IMR-90 (cell line): ENCODE data around the gene SATB2. TPM values are rescaled to one million over a fixed set of nuclear protein-coding genes. Genes with fewer than 3 reads are reported as not detected.

Source experiments
- ATAC-seq: fragments of 200-7000 bp; cut with Tn5 transposase; 2 replicates; pipeline ENCODE4 v1.9.1; 2020; ENCODE audit warnings: low read depth, mild to moderate bottlenecking, moderate library complexity
- BruUV-seq: library from RNA; stranded (reverse); fragments of 400-500 nt; replicated peaks from 2 replicates; lab custom pipeline; 2021; lab: Mats Ljungman, UMichigan
- CTCF ChIA-PET: fragments of 300-600 bp; formaldehyde crosslinking; extraction: SDS; loops from one replicate; lab custom pipeline; 2021; ENCODE audit warnings: antibody characterized with exemption; lab: Yijun Ruan, JAX
- POLR2A ChIA-PET: fragments of 300-600 bp; sonication (Branson Sonifier 250); formaldehyde crosslinking; loops from one replicate; lab custom pipeline; 2022; ENCODE audit warnings: antibody characterized with exemption; ENCODE audit not compliant: unreplicated experiment; lab: Charles Lee
- DNase-seq: peaks from one replicate; pipeline ENCODE4 v3.0.0; 2013
- H2AFZ ChIP-seq: replicated peaks from 2 replicates; pipeline ENCODE3; 2013; ENCODE audit warnings: low read length, mild to moderate bottlenecking; ENCODE audit not compliant: poor library complexity
- H2AK5ac ChIP-seq: 2 replicates; pipeline ENCODE4 v1.6.1; 2013; ENCODE audit warnings: low read depth, low read length, inconsistent platforms
- H2AK9ac ChIP-seq: replicated peaks from 2 replicates; pipeline ENCODE3; 2013; ENCODE audit warnings: mild to moderate bottlenecking, low read depth, low read length, moderate library complexity; ENCODE audit not compliant: poor library complexity
- H2BK120ac ChIP-seq: 2 replicates; pipeline ENCODE4 v1.6.1; 2013; ENCODE audit warnings: low read depth, low read length, inconsistent platforms
- H2BK15ac ChIP-seq: 3 replicates; pipeline ENCODE4 v1.6.1; 2013; ENCODE audit warnings: low read depth, low read length, inconsistent platforms
- H2BK20ac ChIP-seq: 2 replicates; pipeline ENCODE4 v1.6.1; 2013; ENCODE audit warnings: low read depth, mild to moderate bottlenecking, inconsistent platforms, low read length, moderate library complexity
- H2BK5ac ChIP-seq: 2 replicates; pipeline ENCODE4 v1.6.1; 2013; ENCODE audit warnings: mild to moderate bottlenecking, low read depth, low read length, inconsistent platforms; ENCODE audit not compliant: poor library complexity, severe bottlenecking
- H3K14ac ChIP-seq: replicated peaks from 2 replicates; pipeline ENCODE4 v1.6.1; 2013; ENCODE audit warnings: low read depth, low read length, inconsistent platforms
- H3K18ac ChIP-seq: 2 replicates; pipeline ENCODE4 v1.6.1; 2013; ENCODE audit warnings: low read depth, low read length, control low read depth
- H3K23ac ChIP-seq: 2 replicates; pipeline ENCODE4 v1.6.1; 2013; ENCODE audit warnings: low read depth, low read length, inconsistent platforms
- H3K27ac ChIP-seq: 2 replicates; pipeline ENCODE4 v1.5.1; 2013; ENCODE audit warnings: mild to moderate bottlenecking, control low read depth, low read length; ENCODE audit not compliant: insufficient read depth
- H3K27me3 ChIP-seq: 2 replicates; pipeline ENCODE4 v1.6.1; 2013; ENCODE audit warnings: low read length; ENCODE audit not compliant: control insufficient read depth, insufficient read depth
- H3K36me3 ChIP-seq: 2 replicates; pipeline ENCODE4 v1.6.1; 2013; ENCODE audit warnings: low read length, mixed read lengths; ENCODE audit not compliant: control insufficient read depth, insufficient read depth
- H3K4ac ChIP-seq: 2 replicates; pipeline ENCODE4 v1.6.1; 2013; ENCODE audit warnings: low read depth, low read length, inconsistent platforms
- H3K4me1 ChIP-seq: 2 replicates; pipeline ENCODE4 v1.6.1; 2013; ENCODE audit warnings: low read length, mixed read lengths; ENCODE audit not compliant: control insufficient read depth, insufficient read depth
- H3K4me2 ChIP-seq: 2 replicates; pipeline ENCODE4 v1.6.1; 2013; ENCODE audit warnings: low read depth, mild to moderate bottlenecking, control low read depth, low read length, moderate library complexity
- H3K4me3 ChIP-seq: 2 replicates; pipeline ENCODE4 v1.5.1; 2013; ENCODE audit warnings: low read depth, mild to moderate bottlenecking, control low read depth, low read length, moderate library complexity; ENCODE audit not compliant: insufficient read depth
- H3K56ac ChIP-seq: 2 replicates; pipeline ENCODE4 v1.6.1; 2013; ENCODE audit warnings: low read length, inconsistent platforms; ENCODE audit not compliant: insufficient read depth; ENCODE audit errors: extremely low read depth
- H3K79me1 ChIP-seq, 2 experiments: 2 replicates each; pipeline ENCODE4 v1.6.1; 2013; ENCODE audit warnings: low read length in 2 of 2, inconsistent platforms in 1 of 2, low read depth in 1 of 2
- H3K9ac ChIP-seq: 2 replicates; pipeline ENCODE4 v1.6.1; 2013; ENCODE audit warnings: low read depth, low read length, control low read depth
- H3K9me1 ChIP-seq: 2 replicates; pipeline ENCODE4 v1.6.1; 2013; ENCODE audit warnings: low read length, inconsistent platforms; ENCODE audit not compliant: insufficient read depth
- H3K9me3 ChIP-seq: 2 replicates; pipeline ENCODE4 v1.6.1; 2013; ENCODE audit warnings: low read length; ENCODE audit not compliant: control insufficient read depth, insufficient read depth
- H4K20me1 ChIP-seq: 2 replicates; pipeline ENCODE4 v1.6.1; 2013; ENCODE audit warnings: low read length, inconsistent platforms; ENCODE audit not compliant: insufficient read depth
- H4K5ac ChIP-seq: 2 replicates; pipeline ENCODE4 v1.6.1; 2013; ENCODE audit warnings: mild to moderate bottlenecking, low read depth, low read length, control low read depth
- H4K8ac ChIP-seq, 2 experiments: 2 replicates each; pipeline ENCODE4 v1.6.1; 2013; ENCODE audit warnings: low read depth in 2 of 2, low read length in 2 of 2, control low read depth in 1 of 2, inconsistent platforms in 1 of 2
- H4K91ac ChIP-seq: 2 replicates; pipeline ENCODE4 v1.6.1; 2013; ENCODE audit warnings: low read depth, low read length, inconsistent platforms; ENCODE audit not compliant: insufficient read depth
- BHLHE40 ChIP-seq: fragments of 150-350 bp; IDR thresholded peaks from 2 replicates; pipeline ENCODE4 v1.6.1; 2016; ENCODE audit warnings: mild to moderate bottlenecking, low read depth, low read length
- CEBPB ChIP-seq: IDR thresholded peaks from 2 replicates; pipeline ENCODE4 v1.6.1; 2012; ENCODE audit warnings: low read depth, low read length, improper control_type of control experiment
- CHD1 ChIP-seq: IDR thresholded peaks from 2 replicates; pipeline ENCODE4 v1.6.1; 2012; ENCODE audit warnings: low read depth, low read length, improper control_type of control experiment
- CTCF ChIP-seq: conservative IDR thresholded peaks from 2 replicates; pipeline ENCODE4 v1.5.1; 2012; ENCODE audit warnings: mild to moderate bottlenecking, low read depth, low read length, improper control_type of control experiment
- ELK1 ChIP-seq: fragments of 150-350 bp; IDR thresholded peaks from 2 replicates; pipeline ENCODE4 v1.6.1; 2016; ENCODE audit warnings: low read depth, mild to moderate bottlenecking, low read length, moderate library complexity, borderline replicate concordance
- MAZ ChIP-seq: IDR thresholded peaks from 2 replicates; pipeline ENCODE4 v1.6.1; 2012; ENCODE audit warnings: low read depth, mild to moderate bottlenecking, low read length, improper control_type of control experiment, moderate library complexity, borderline replicate concordance
- MXI1 ChIP-seq: IDR thresholded peaks from 2 replicates; pipeline ENCODE4 v1.6.1; 2012; ENCODE audit warnings: low read depth, mild to moderate bottlenecking, low read length, moderate library complexity, borderline replicate concordance
- NFE2L2 ChIP-seq: fragments of 150-350 bp; IDR thresholded peaks from 2 replicates; pipeline ENCODE4 v1.6.1; 2016; ENCODE audit warnings: low read depth, mild to moderate bottlenecking, low read length
- POLR2A ChIP-seq: IDR thresholded peaks from 2 replicates; pipeline ENCODE4 v1.6.1; 2012; ENCODE audit warnings: mild to moderate bottlenecking, low read depth, low read length
- RAD21 ChIP-seq: IDR thresholded peaks from 2 replicates; pipeline ENCODE4 v1.6.1; 2012; ENCODE audit warnings: low read length, improper control_type of control experiment
- RCOR1 ChIP-seq: IDR thresholded peaks from 2 replicates; pipeline ENCODE4 v1.6.1; 2012; ENCODE audit warnings: mild to moderate bottlenecking, low read length, improper control_type of control experiment; ENCODE audit not compliant: insufficient replicate concordance
- RFX5 ChIP-seq: IDR thresholded peaks from 2 replicates; pipeline ENCODE4 v1.8.0; 2012; ENCODE audit warnings: low read depth, mild to moderate bottlenecking, low read length, moderate library complexity
- WGBS, 2 experiments: methylation state at CpG; one replicate each; pipeline versions ENCODE4 v1.1.5 to v1.1.7; 2013; ENCODE audit warnings: missing lambda C conversion rate in 2 of 2; ENCODE audit not compliant: insufficient read length in 1 of 2; ENCODE audit errors: extremely low coverage in 2 of 2; 5-methylcytosine and 5-hydroxymethylcytosine counted together
- dilution Hi-C: fragments of 300-500 bp; cut with HindIII; formaldehyde crosslinking; loops from one replicate; pipeline ENCODE4 v1.14.3; 2018; ENCODE audit warnings: low sequenced_read_pairs; ENCODE audit not compliant: unreplicated experiment
- in situ Hi-C: fragments of 300-500 bp; cut with MboI; formaldehyde crosslinking; loops from 3 replicates; pipeline ENCODE4 v1.14.3; 2019; ENCODE audit warnings: low sequenced_read_pairs, inconsistent platforms, mixed read lengths
- intact Hi-C: fragments of 100-400 bp; cut with micrococcal nuclease; formaldehyde crosslinking; loops from 2 replicates; pipeline ENCODE4 v1.10.0; 2022
- polyA plus RNA-seq, 3 experiments: library from polyadenylated mRNA; depleted of rRNA; stranded (reverse); fragments of >200 nt; gene quantifications; 2 replicates each; pipeline ENCODE4 v1.2.3, GENCODE V29; 2012; ENCODE audit warnings: low replicate concordance in 1 of 3
- total RNA-seq: library from RNA; depleted of rRNA; stranded (reverse); fragments of >200 nt; gene quantifications from 2 replicates; pipeline ENCODE4 v1.2.3, GENCODE V29; 2012
- TF ChIP-seq, protein P1 (sequence below): fragments of 150-350 bp; IDR thresholded peaks from 2 replicates; pipeline ENCODE4 v1.6.1; 2017; ENCODE audit warnings: mild to moderate bottlenecking, antibody characterized with exemption, low read length, low read depth

The SATB2 gene
- total and polyA plus RNA-seq, 2 of the 4 experiments (the other 2 are of a cell fraction), result 6.2 to 8.4 TPM

- Histone ChIP-seq H3K4me1 (0 out of 2 replicates have a peak, but pooled peaks cover 1% of the 10 kb centered on the region), H2BK5ac (no peak overlapping the region), H4K20me1 (no peaks in the 10 kb centered on the region), H4K5ac (no peak overlapping the region), H3K18ac (no peak overlapping the region), H3K36me3 (peaks cover 4% of the 10 kb centered on the region), H3K27ac (no peak overlapping the region), H3K23ac (no peak overlapping the region), H2BK120ac (no peak overlapping the region), H2AK5ac (no peak overlapping the region), H2AFZ (no peak overlapping the region), H3K56ac (no peak overlapping the region), H3K9me3 (no peaks in the 10 kb centered on the region), H3K4ac (no peak overlapping the region), H3K14ac (no peak overlapping the region), H2AK9ac (no peak overlapping the region), H3K4me2 (no peak overlapping the region), H3K79me1 (peaks cover 0 to 8% of the 10 kb centered on the region in 2 experiments; a peak in 1 of 4 replicates), H3K27me3 (no peaks in the 10 kb centered on the region), H2BK15ac (no peak overlapping the region), H3K4me3 (no peak overlapping the region), H4K91ac (no peak overlapping the region), H2BK20ac (no peak overlapping the region), H3K9ac (no peak overlapping the region), H3K9me1 (no peaks in the 10 kb centered on the region), H4K8ac (no peak overlapping the region)
- no TSS peak for BruUV-seq
- intact Hi-C loops, result no loop called here
- no CpG with 5 or more reads among the region's 3 CpGs for WGBS, 2 experiments
- ChIA-PET CTCF (no interaction called here), POLR2A (no interaction called here)
- dilution Hi-C loops, result no loop called here
- in situ Hi-C loops, result no loop called here
- no peak for ATAC-seq
- TF ChIP-seq ELK1, result no peak
- no peak for TF ChIP-seq MXI1
- TF ChIP-seq CEBPB, result no peak
- no peak for TF ChIP-seq BHLHE40
- no peak for TF ChIP-seq RAD21
- TF ChIP-seq CHD1, result no peak
- no peak for TF ChIP-seq RCOR1
- TF ChIP-seq CTCF, result no peak
- TF ChIP-seq NFE2L2, result no peak
- TF ChIP-seq POLR2A, result no peak
- TF ChIP-seq MAZ, result no peak
- no peak for TF ChIP-seq RFX5
- TF ChIP-seq, protein P1, sequence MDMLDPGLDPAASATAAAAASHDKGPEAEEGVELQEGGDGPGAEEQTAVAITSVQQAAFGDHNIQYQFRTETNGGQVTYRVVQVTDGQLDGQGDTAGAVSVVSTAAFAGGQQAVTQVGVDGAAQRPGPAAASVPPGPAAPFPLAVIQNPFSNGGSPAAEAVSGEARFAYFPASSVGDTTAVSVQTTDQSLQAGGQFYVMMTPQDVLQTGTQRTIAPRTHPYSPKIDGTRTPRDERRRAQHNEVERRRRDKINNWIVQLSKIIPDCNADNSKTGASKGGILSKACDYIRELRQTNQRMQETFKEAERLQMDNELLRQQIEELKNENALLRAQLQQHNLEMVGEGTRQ, result no peak
- DNase-seq, result no peak
These were observed 27.5 kb downstream of the SATB2 start for GRCh38 chr2:199430214-199430613.
